Retinal pigment epithelial cell (primary cell): ENCODE data around the gene BCORL1.

Experiments
- DNase-seq: peaks from one replicate; pipeline ENCODE4 v3.0.0-alpha.2; 2010; ENCODE audit warnings: low read depth
- H3K4me3 ChIP-seq: 2 replicates; pipeline ENCODE4 v1.5.1; 2011; ENCODE audit warnings: mild to moderate bottlenecking, low read length, control low read depth, moderate library complexity
- CTCF ChIP-seq: conservative IDR thresholded peaks from 2 replicates; pipeline ENCODE4 v1.5.1; 2011; ENCODE audit warnings: low read depth, low read length, control low read depth, inconsistent platforms

BCORL1 gene

GRCh38 chrX:129939986-129940385, 42.4 kb upstream of the BCORL1 start:
- H3K4me3 ChIP-seq = no peak overlapping the region
- DNase-seq = no peak
- no peak for TF ChIP-seq CTCF

- TF ChIP-seq CTCF = no peak
- H3K4me3 ChIP-seq = no peak overlapping the region
- DNase-seq = no peak
Measured at GRCh38 chrX:129940721-129941120, 41.7 kb upstream of the BCORL1 start.

GRCh38 chrX:129945131-129945530, 37.3 kb upstream of the BCORL1 start:
- DNase-seq = no peak

GRCh38 chrX:129953334-129953648, 29.1 kb upstream of the BCORL1 start:
- TF ChIP-seq CTCF = no peak
- no peak overlapping the region for H3K4me3 ChIP-seq
- DNase-seq = no peak

More at GRCh38 chrX:129945131-129945530, 37.3 kb upstream of the BCORL1 start:
- no peak for TF ChIP-seq CTCF
- no peak overlapping the region for H3K4me3 ChIP-seq

GRCh38 chrX:129953881-129954280, 28.6 kb upstream of the BCORL1 start:
- DNase-seq = no peak
- no peak overlapping the region for H3K4me3 ChIP-seq
- TF ChIP-seq CTCF = no peak

GRCh38 chrX:129954804-129955203, 27.6 kb upstream of the BCORL1 start:
- no peak for DNase-seq
- no peak overlapping the region for H3K4me3 ChIP-seq
- no peak for TF ChIP-seq CTCF

- DNase-seq = no peak
- no peak for TF ChIP-seq CTCF
- no peak overlapping the region for H3K4me3 ChIP-seq
Measured at GRCh38 chrX:129955682-129956081, 26.8 kb upstream of the BCORL1 start.
